GM21526 (cell line): ENCODE results near the gene PTPN20.

Source experiments
- ATAC-seq: cut with Tn5 transposase; IDR thresholded peaks from one replicate; pipeline ENCODE4 v1.9.1; 2021; ENCODE audit warnings: moderate library complexity; ENCODE audit not compliant: unreplicated experiment, low FRiP score

The PTPN20 gene

DNA sequence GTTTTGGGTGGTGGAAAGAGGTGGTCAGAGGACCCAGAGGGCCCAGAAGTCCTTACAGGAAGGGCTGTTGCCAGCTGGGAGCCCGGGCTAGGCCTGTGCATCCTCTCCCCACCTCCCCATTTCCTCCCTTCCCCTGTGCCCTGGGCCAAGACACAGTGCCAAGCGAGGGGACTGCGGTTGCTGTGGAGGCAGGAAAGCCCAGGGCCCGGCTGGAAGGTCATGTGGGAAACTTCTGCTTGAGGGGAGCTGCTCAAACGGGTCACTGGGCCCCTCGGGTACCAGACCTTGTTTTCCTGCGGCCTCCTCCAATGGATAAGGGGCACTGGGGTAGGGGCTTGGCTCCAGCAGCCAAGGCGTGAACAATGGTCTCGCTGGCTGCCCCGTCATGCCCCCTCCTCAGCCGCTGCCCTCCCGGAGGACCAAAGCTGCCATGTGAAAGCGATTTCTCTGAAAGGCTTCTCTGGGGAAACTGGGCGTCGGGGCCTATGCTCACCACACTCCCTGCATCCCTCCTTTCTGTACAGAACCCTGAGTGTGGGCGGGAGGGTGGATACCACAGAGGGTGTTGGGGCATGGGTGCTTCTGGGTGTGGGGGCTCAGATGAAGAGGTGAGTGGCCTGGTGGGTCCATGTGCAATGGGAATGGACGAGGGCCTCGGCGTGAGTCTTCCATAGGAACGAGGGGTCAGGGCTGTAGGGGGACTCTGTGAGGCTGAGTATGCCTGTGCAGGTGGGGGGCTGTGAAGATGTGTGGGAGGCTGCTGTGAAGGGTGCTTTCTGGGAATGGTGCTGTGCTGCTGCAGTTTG lies 135.3 kb downstream of the PTPN20 start:
- ATAC-seq: no peak

- ATAC-seq: no peak
These were observed 135.9 kb downstream of the PTPN20 start for GRCh38 chr10:47047127-47047504.

GRCh38 chr10:47047577-47048525 lies 136.6 kb downstream of the PTPN20 start:
- ATAC-seq: no peak

DNA sequence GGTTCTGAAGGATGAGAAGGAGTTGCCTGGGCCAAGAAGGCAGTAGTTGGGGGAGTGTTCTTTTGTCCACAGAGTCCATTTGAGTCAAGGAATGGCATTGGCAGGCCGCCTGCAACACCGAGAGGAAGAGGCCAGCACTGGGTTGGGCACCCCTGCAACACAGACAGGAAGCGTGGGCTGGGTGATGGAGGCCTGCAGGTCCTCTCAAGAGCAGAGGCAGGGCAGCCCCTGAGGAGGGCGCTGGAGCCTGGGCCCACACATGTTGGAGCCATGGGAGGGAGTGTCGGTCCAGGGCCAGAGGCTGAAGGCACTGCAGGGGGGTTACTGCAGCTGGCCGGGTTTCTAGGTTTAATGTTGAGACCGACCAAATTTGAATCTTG lies 137.3 kb downstream of the PTPN20 start:
- no peak for ATAC-seq

GRCh38 chr10:47049056-47049851 lies 138.0 kb downstream of the PTPN20 start:
- no peak for ATAC-seq

DNA sequence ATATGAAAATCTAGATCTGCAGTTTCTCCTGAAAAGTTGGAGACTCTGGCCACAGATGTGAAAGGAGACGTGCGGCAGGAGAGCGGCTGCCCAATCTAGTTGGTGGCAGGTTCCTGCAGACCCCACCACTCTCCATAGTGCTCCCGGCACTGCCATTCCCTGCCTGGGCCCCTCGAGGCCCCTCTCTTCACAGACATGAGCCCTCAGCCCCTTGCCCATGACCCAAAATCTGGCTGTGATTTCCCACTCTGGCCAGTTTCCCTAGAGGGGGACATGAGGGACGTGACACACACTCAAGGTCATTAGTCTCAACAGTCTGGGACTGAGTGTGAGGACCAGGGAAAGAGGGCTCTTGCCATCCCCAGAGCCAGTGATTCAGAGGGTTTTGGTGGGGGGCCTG lies 138.7 kb downstream of the PTPN20 start:
- no peak for ATAC-seq

DNA sequence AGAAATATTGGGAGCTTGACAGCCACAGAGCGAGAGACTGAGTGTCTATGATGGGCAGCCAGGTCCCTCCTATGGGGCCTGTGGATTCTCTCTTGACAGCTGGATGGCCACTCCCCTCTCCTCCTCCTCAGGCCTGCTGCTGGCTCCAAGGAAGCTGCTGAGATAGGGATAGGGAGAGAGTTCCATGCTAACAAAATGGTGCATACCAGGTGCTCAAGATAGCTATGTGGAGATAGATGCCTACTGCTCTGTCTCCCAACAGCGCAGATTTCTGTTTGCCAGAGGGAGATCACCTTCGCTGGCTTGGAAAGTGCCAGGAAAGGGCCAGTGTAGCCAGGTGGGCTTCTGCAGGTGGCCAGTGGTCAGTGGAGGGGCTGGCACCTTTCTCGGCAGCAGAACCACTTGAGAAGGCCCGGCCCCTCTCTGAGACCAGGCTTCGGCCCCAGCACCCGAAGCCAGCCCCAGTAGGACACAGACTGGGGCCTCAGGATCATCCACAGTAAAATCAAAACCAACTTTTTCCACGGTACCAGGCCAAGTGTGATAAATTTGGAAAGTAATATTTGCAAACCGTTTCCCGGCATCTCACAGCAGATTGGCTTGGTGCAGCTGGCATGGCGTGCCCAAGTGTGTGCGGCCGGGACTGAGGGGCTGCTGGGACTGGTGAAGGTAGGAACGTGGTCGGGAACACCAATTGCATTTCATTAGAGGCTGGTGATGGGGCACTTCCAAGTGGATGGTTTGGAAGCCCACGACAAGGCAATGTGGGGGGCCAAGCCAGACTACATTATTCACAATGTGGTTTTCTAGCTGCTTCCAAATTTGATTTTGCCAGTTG lies 139.6 kb downstream of the PTPN20 start:
- no peak for ATAC-seq

- no peak for ATAC-seq
These were observed 140.6 kb downstream of the PTPN20 start for GRCh38 chr10:47051741-47052238.
